ENCODE measurements around the gene BDH1.

GRCh38 chr3:197500812-197501211 lies 55.0 kb downstream of the BDH1 start:
- TF ChIP-seq CTCF (optimal IDR thresholded peaks at IDR 0.05 in 1 of 3, IDR thresholded peaks at IDR 0.05 in 1 of 3, conservative IDR thresholded peaks at IDR 0.05 in 1 of 3; ENCODE audit: extremely low read depth in 1 of 3, insufficient read depth in 2 of 3, low read length in 3 of 3) (no peak), EZH2 (IDR thresholded peaks at IDR 0.05; ENCODE audit: low read length) (no peak)
